HG02759 (cell line): ENCODE measurements around the gene TP53I11.

Experiments
- ATAC-seq: cut with Tn5 transposase; IDR thresholded peaks from one replicate; pipeline ENCODE4 v1.9.1; 2021; ENCODE audit warnings: mild to moderate bottlenecking, moderate library complexity; ENCODE audit not compliant: unreplicated experiment

The TP53I11 gene

DNA sequence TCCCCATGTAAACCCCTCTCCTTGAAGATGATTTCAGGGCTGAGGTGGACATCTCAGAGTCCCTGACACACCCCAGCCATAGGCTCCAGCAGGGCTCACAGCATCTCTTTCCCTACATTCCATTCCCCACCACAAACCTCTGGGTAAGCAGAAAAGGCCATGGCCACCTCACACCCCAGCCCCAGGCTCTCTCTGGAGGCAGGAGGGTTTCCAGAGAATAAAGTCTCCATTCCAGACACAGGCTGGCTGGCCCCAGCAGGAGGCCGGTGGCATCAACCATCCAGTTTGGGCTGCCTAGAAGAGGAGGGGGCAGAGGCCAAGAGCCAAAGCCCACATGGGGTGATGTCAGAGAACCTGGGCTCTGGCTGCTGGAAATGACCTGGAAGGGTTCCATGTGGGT, 61.4 kb downstream of the TP53I11 start:
- ATAC-seq, result no peak

DNA sequence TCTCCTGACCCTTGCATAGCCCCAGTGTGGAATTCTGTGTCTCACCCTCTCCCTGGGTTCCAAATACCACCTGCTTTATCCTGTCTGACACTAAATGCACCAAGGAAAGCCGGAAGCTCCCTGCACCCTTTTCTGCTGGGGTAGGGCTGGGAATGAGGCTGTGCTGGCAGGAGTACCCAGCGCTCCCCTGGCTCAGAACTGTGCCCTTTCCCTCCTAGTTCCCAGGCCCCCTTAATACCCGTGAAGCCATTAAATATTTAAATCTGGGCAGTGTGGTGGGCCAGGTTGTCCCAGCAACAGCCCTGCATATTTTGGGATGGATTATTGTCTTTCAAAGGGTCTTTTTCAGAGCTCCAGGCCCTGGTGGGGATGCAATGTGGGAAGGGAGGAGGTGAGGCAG, 63.0 kb downstream of the TP53I11 start:
- ATAC-seq, result no peak

DNA sequence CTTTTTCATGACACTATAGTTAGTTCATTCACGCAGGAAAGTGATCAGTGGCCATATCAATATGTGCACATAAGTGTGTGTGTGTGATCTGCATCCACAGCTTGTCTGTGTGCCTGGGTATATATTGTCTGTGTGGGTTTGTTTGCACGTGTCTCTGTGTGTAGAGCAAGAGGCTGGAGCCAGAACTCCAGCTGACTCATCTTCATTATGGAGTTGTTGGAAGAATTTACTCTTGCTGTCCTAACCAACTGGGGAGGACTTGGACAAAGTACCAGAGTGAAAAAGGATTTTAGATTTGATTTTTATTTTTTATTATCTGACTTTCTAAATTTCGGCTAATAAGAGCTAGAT, 63.9 kb downstream of the TP53I11 start:
- no peak for ATAC-seq

DNA sequence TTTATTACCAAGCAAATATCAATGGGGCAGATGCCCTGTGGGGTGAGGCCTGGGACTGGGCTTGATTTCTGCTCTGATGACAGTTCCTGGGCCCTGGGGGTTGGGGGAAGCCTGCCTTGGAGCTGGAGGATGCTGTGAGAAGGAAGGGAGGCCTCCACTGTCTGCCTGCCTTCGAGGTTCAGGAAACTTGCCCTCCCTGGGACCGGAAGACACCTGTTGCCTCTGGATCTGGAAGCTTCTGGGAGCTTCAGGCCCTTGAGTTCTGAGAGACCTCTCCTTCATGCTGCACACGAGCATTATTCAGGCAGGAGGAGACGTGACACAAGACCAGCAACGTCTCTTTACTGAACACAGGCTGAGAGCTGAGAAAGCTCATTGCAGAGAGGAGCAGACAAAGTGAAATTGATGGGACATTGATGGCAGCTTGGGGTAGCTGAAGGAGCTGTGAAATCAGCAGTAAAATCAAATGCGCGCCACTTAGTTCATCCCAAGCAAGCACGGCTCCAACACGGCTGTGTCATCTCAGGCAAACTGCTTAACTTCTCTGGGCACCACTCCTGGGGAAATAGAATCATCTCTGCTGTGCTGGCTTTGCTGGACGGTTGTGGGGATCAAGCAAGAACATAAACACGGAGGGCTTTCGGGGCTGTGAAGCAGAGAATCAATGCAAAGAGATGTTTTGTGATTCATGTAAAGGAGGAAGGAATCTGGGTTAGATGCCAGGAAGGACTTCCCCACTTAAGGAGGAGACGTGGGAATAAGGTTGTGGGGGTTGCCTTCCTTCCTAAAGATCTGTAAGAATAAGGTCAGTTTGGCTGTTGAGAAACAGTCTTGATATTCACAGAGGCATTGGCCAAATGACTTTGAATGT, 64.5 kb downstream of the TP53I11 start:
- no peak for ATAC-seq

DNA sequence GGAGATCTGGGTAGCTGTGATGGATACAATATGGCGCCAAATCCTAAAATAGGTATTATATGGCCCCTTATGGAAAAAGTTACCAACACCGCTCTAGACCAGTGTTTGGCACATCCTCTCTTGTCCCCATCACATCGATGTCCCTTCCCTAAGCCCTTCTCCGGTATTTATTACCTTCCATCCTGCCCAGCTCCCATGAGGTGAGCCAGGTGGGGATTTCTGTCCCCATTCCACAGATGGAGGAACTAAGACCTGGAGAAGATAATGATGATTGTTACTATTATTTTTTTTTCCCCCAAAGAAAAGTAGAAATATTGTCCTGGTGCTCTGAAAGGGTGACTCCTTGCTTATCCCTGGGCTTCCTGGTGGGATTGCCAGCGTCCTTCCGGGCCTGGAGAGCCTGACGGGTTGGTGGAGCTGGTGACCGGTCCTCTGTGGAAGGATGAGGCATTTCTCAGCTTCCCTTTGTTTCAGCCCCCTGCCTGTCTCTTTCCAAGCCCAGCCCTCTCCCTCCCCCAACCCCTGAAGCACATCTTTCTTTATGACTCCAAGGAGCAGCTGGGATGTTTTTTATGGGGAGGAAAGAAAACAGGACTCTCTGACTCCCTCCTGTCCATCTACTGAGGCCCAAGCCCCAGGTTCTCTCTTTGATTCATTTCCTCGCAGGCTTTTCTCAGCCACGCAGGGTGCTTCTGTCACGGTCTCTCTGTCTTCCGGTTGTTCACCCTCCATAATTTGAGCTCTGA, 65.4 kb downstream of the TP53I11 start:
- no peak for ATAC-seq

DNA sequence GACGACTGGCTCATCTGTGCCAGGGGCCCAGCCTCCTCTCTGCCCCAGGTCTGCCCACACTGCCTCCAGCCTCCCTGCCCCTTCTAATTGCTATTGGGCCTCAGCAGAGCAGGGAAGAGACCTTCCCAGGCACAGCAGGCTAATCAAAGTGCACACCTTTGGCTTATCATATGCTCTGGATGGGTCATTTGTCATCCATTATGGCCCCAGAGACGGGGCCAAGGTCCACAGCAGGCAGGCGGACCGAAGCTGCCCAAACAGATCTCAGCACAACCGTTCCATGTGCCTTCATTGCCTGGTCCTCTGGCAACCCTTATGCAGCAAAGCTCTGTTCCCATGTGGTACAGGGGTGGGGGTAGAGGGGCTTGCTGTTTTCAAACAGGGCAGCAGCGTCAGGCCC, 66.6 kb downstream of the TP53I11 start:
- ATAC-seq, result no peak

DNA sequence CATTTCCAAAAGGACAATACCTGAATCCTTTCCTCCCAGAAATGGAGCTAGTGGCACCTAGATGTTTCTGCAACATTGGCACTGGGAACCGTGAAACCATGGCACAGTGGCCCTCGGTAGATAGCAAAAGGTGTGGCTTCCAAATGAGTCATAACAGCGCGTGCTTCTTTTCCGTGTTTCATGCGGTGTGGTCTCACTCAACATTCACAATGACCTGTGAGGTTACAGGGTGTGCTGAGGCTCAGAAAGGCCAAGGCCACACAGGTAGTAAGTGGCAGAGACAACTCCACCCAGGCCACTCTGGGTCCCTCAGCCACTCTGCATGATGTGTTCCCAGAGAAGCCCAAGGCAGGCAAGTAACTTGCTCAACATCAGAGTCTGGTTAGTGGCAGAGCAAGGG, 67.4 kb downstream of the TP53I11 start:
- no peak for ATAC-seq
